HCT116 (cell line): ENCODE measurements around the gene MYO1E. TPM values are rescaled to one million over a fixed set of nuclear protein-coding genes. Genes with fewer than 3 reads are reported as not detected.

Source experiments
- ATAC-seq: fragments of 200-7000 bp; cut with Tn5 transposase; 2 replicates; pipeline ENCODE4 v1.9.1; 2020; ENCODE audit warnings: mild to moderate bottlenecking, moderate library complexity
- BruUV-seq: library from RNA; stranded (reverse); fragments of 400-500 nt; replicated peaks from 2 replicates; lab custom pipeline; 2021; lab: Mats Ljungman, UMichigan
- CTCF ChIA-PET: fragments of 300-600 bp; sonication (Branson Sonifier 250); formaldehyde crosslinking; loops from one replicate; lab custom pipeline; 2021; ENCODE audit warnings: antibody characterized with exemption; lab: Charles Lee
- POLR2A ChIA-PET: fragments of 300-600, 350-600 bp; sonication (Branson Sonifier 250); formaldehyde crosslinking; loops from one replicate; lab custom pipeline; 2021; ENCODE audit warnings: antibody characterized with exemption; lab: Charles Lee
- RAD21 ChIA-PET, 2 experiments: fragments of 300-600 bp; sonication (Branson Sonifier 250); formaldehyde crosslinking; loops; one replicate each; lab custom pipeline; 2023; ENCODE audit warnings: low total read pairs in 2 of 2; ENCODE audit not compliant: uncharacterized antibody in 2 of 2, unreplicated experiment in 2 of 2, low non-redundant PET in 1 of 2; lab: Charles Lee
- DNase-seq: peaks from one replicate; pipeline ENCODE4 v3.0.0-alpha.2; 2010; ENCODE audit warnings: low read depth, low spot score
- H2AFZ ChIP-seq: fragments of 200-600 bp; shearing (Covaris generic), sonication (generic); 2 replicates; pipeline ENCODE4 v1.6.1; 2017; ENCODE audit warnings: low read depth, mixed run types, mixed read lengths, antibody characterized with exemption, low read length; ENCODE audit not compliant: poor library complexity, severe bottlenecking
- H3K27ac ChIP-seq: 2 replicates; pipeline ENCODE4 v1.5.1; 2012; ENCODE audit warnings: low read depth, low read length
- H3K27me3 ChIP-seq: fragments of 200-600 bp; sonication (generic); 2 replicates; pipeline ENCODE4 v1.6.1; 2016; ENCODE audit warnings: mixed run types, low read length, mixed read lengths; ENCODE audit not compliant: insufficient read depth
- H3K36me3 ChIP-seq, 2 experiments: fragments of 200-500 bp in 1 of 2; fragments of 200-600 bp in 1 of 2; sonication (Bioruptor generic) in 1 of 2; sonication (generic) in 1 of 2; 2 replicates each; pipeline versions ENCODE4 v1.5.1 to v1.6.1; 2014 to 2016; ENCODE audit warnings: low read length in 2 of 2, inconsistent platforms in 1 of 2, mixed read lengths in 1 of 2, mixed run types in 1 of 2; ENCODE audit not compliant: insufficient read depth in 2 of 2, control insufficient read depth in 1 of 2
- H3K4me1 ChIP-seq, 2 experiments: fragments of 200-600 bp in 1 of 2; sonication (generic) in 1 of 2; 2 replicates each; pipeline versions ENCODE4 v1.5.1 to v1.6.1; 2012 to 2017; ENCODE audit warnings: low read length in 2 of 2, inconsistent platforms in 1 of 2, mild to moderate bottlenecking in 1 of 2, mixed read lengths in 1 of 2, mixed run types in 1 of 2, moderate library complexity in 1 of 2; ENCODE audit not compliant: insufficient read depth in 2 of 2, control insufficient read depth in 1 of 2
- H3K4me2 ChIP-seq: fragments of 200-600 bp; sonication (generic); 2 replicates; pipeline ENCODE4 v1.6.1; 2017; ENCODE audit warnings: mixed run types, low read length, mixed read lengths
- H3K4me3 ChIP-seq, 2 experiments: fragments of 200-600 bp in 1 of 2; sonication (generic) in 1 of 2; replicated peaks in 1 of 2; 2 replicates each; pipeline ENCODE4 v1.5.1; 2011 to 2016; ENCODE audit warnings: low read length in 2 of 2, control low read depth in 1 of 2, low read depth in 1 of 2, mild to moderate bottlenecking in 1 of 2, mixed read lengths in 1 of 2, mixed run types in 1 of 2
- H3K79me2 ChIP-seq: fragments of 200-600 bp; sonication (generic); 2 replicates; pipeline ENCODE4 v1.6.1; 2017; ENCODE audit warnings: mild to moderate bottlenecking, mixed run types, low read length, moderate library complexity, mixed read lengths; ENCODE audit not compliant: insufficient read depth
- H3K9ac ChIP-seq: fragments of 200-600 bp; sonication (generic); 2 replicates; pipeline ENCODE4 v1.6.1; 2016; ENCODE audit warnings: low read length, mixed read lengths
- H3K9me2 ChIP-seq: fragments of 200-600 bp; sonication (generic), shearing (Covaris generic); 2 replicates; pipeline ENCODE4 v1.6.1; 2017; ENCODE audit warnings: mixed run types, mild to moderate bottlenecking, moderate library complexity; ENCODE audit not compliant: insufficient read depth
- H3K9me3 ChIP-seq, 2 experiments: fragments of 200-500 bp in 1 of 2; fragments of 200-600 bp in 1 of 2; sonication (Bioruptor generic) in 1 of 2; sonication (generic) in 1 of 2; 2 replicates each; pipeline ENCODE4 v1.6.1; 2014 to 2017; ENCODE audit warnings: low read length in 2 of 2, mixed read lengths in 2 of 2, inconsistent platforms in 1 of 2, low read depth in 1 of 2, mild to moderate bottlenecking in 1 of 2, mixed run types in 1 of 2, moderate library complexity in 1 of 2; ENCODE audit not compliant: control insufficient read depth in 1 of 2, insufficient read depth in 1 of 2
- H4K20me1 ChIP-seq: fragments of 200-600 bp; sonication (generic), shearing (Covaris generic); 2 replicates; pipeline ENCODE4 v1.6.1; 2017; ENCODE audit warnings: mixed run types, mild to moderate bottlenecking, moderate library complexity; ENCODE audit not compliant: insufficient read depth
- CBX3 ChIP-seq: IDR thresholded peaks from 2 replicates; pipeline ENCODE4 v1.6.1; 2012; ENCODE audit warnings: low read depth
- CEBPB ChIP-seq: IDR thresholded peaks from 2 replicates; pipeline ENCODE4 v1.6.1; 2012; ENCODE audit warnings: low read depth
- ELF1 ChIP-seq: IDR thresholded peaks from 2 replicates; pipeline ENCODE4 v1.6.1; 2012; ENCODE audit warnings: low read depth, borderline replicate concordance
- FOSL1 ChIP-seq: IDR thresholded peaks from 2 replicates; pipeline ENCODE4 v1.6.1; 2012; ENCODE audit warnings: low read depth
- JUND ChIP-seq: IDR thresholded peaks from 2 replicates; pipeline ENCODE4 v1.6.1; 2012
- MAX ChIP-seq: IDR thresholded peaks from 2 replicates; pipeline ENCODE4 v1.6.1; 2012
- SIN3A ChIP-seq: IDR thresholded peaks from 2 replicates; pipeline ENCODE4 v1.6.1; 2012; ENCODE audit warnings: low read depth
- SP1 ChIP-seq: IDR thresholded peaks from 2 replicates; pipeline ENCODE4 v1.6.1; 2012; ENCODE audit warnings: low read depth
- ZBTB33 ChIP-seq: IDR thresholded peaks from 2 replicates; pipeline ENCODE4 v1.6.1; 2011; ENCODE audit warnings: mild to moderate bottlenecking, low read length, moderate library complexity; ENCODE audit not compliant: insufficient replicate concordance; ENCODE audit errors: extremely low read depth
- ZFX ChIP-seq: fragments of 450-650 bp; IDR thresholded peaks from 2 replicates; pipeline ENCODE4 v1.6.1; 2017
- ZNF274 ChIP-seq: fragments of 200-500 bp; sonication (Bioruptor generic); IDR thresholded peaks from 2 replicates; pipeline ENCODE4 v1.6.1; 2014; ENCODE audit warnings: mild to moderate bottlenecking, low read depth, low read length, inconsistent platforms
- intact Hi-C: fragments of 100-400 bp; cut with micrococcal nuclease; formaldehyde crosslinking; loops from 2 replicates; pipeline ENCODE4 v1.10.0; 2022
- total RNA-seq: library from RNA; stranded (reverse); gene quantifications from one replicate; pipeline ENCODE4 v1.2.1, GENCODE V29; 2021; ENCODE audit not compliant: unreplicated experiment

MYO1E gene
- total RNA-seq, 1 experiment from 2014 or later = 182 TPM

GRCh38 chr15:59329570-59330350 is 42.9 kb downstream of the MYO1E start:
- Histone ChIP-seq H3K79me2 (peaks cover 69% of the 10 kb centered on the region), H3K4me2 (peak overlapping the region; percentile 64), H3K4me1 (peaks cover 31 to 60% of the 10 kb centered on the region in 2 experiments), H3K4me3 (peak overlapping the region in 1 of 2 experiments; percentile 25; a peak in 2 of 4 replicates), H3K9me2 (no peaks in the 10 kb centered on the region), H4K20me1 (no peaks in the 10 kb centered on the region), H3K9ac (peak overlapping the region; percentile 33), H3K9me3 (no peaks in the 10 kb centered on the region), H2AFZ (no peak overlapping the region), H3K27ac (peak overlapping the region; percentile 29; the same call in 1 of the 2 replicates), H3K27me3 (no peaks in the 10 kb centered on the region), H3K36me3 (no peaks in the 10 kb centered on the region)
- BruUV-seq = no TSS peak
- DNase-seq = peak; percentile 35
- ChIA-PET CTCF (no interaction called here), POLR2A (no interaction called here), RAD21 (no interaction called here)
- intact Hi-C loops = no loop called here
- TF ChIP-seq ELF1 (no peak), ZFX (no peak), FOSL1 (0 out of 2 replicates have a peak, but pooled peaks have one; percentile 22), CBX3 (no peak), SIN3A (peak; percentile 42; the same call in 1 of the 2 replicates), SP1 (peak; percentile 70), JUND (no peak), ZNF274 (no peak), CEBPB (peak; percentile 48; the same call in 1 of the 2 replicates), MAX (no peak; the same call in 1 of the 2 replicates), ZBTB33 (no peak)
- peak; percentile 86 for ATAC-seq
